Mammary microvascular endothelial cell (primary cell): Measurements from ENCODE around the gene PLEKHF1. TPM values are rescaled to one million over a fixed set of nuclear protein-coding genes. Genes with fewer than 3 reads are reported as not detected.

Source experiments
- total RNA-seq: library from RNA; depleted of rRNA; stranded (reverse); fragments of >200 nt; gene quantifications from 2 replicates; pipeline ENCODE4 v1.2.3, GENCODE V29; 2015

Gene PLEKHF1
- total RNA-seq: 12.1 and 16.1 TPM in 2 replicates

GRCh38 chr19:29665215-29665825 lies at the start of gene PLEKHF1:
Gene PLEKHF1 (plus strand): TSS chr19:29665461. CDS start chr19:29673840, 8,379 bp downstream.

GRCh38 chr19:29714953-29715700 lies 49.9 kb downstream of the PLEKHF1 start, which contains the start of gene C19orf12:
Gene C19orf12 (minus strand): TSS chr19:29715261. CDS start chr19:29708413, 6,848 bp downstream.

Other genes with a start within 250 kb of the PLEKHF1 start
- not detected in 2 replicates for gene VSTM2B, start 139.5 kb upstream of the PLEKHF1 start, total RNA-seq
- gene POP4, start 59.2 kb upstream of the PLEKHF1 start, total RNA-seq: 72.3 and 89.3 TPM in 2 replicates
- gene C19orf12, start 49.8 kb downstream of the PLEKHF1 start, total RNA-seq: 33.1 and 36.6 TPM in 2 replicates
- 6.4 and 7.8 TPM in 2 replicates for gene CCNE1, start 146.5 kb downstream of the PLEKHF1 start, total RNA-seq